Globus pallidus (tissue), 1 donor: ENCODE measurements around the gene POLR3K.

Source experiments
- DNase-seq: peaks from one replicate; pipeline ENCODE4 v3.0.0-alpha.2; 2015; ENCODE audit warnings: low spot score

Gene POLR3K

GRCh38 chr16:78444-79150, 25.2 kb upstream of the POLR3K start:
- no peak for DNase-seq

DNA sequence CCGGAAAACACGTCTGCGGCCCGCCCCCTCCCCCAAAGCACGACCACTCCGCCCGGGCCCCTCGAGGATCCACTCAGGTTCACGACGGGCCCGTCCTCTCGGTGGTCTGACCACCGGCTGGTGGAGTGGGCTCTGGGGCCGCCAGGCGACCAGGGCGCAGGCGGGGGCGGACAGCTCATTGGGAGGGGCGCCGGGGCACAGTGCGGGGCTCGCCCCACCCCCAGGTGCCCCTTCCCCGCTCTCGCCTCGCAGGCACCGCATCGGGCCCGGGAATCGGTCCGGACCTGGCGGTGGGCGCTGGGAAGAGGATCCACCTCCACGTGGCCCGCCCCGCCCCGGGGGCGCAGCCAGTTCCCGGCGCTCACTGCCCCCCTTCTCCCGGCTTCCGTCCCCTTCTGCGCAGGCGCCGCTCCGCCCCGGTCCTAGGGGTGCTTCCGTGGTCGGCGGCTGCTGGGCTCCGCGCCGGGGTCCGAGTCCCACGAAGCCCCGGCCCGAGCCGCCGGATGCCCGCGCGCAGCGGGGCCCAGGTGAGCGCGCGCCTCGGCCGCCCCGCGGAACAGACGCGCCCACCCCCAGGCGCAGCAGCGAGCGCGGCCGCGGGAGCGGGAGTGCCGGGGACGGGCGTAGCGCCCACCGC, 24.5 kb upstream of the POLR3K start, which contains the start of gene MPG:
Gene MPG, plus strand, starts transcription at position 419 of the 637 bp plus-strand sequence. Its CDS starts 85 bp downstream, at position 504.
- DNase-seq = peak; percentile 80

- no peak for DNase-seq
Observed at GRCh38 chr16:77273-77806, 23.9 kb upstream of the POLR3K start.

DNA sequence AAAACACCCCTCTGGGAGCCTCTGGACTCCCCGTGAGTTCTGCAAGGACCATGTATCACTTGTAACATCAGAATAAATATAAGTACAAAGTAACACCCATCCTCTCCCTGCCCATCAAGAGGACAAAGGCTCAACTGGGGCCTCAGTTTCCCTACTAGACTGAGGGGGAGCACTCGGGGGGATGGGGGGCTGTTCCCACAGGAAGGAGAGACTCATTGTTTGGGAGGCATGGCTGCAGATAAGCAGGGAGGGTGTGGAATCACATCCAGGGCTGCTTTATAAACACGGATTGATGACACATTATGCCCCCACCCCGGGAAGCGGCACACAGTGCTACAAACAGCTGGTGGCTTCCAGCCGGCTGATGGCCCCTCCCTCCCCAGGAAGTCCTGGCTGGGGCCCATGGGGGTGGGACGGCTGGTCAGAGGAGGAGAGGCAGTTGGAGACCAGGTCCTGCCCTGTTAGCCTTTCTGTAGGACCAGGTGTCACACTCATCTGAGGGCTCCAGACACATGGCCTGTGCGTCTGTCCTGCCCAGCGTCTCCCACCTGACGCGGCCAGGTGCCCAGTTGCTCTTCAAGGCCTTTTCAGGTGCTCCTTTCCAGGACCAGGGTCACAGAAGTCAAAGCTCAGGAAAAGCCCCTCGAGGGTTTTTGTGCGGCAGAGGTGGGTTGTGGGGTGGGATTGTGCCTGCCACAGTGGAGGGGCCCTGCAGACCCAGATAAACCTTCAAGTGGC, 23.3 kb upstream of the POLR3K start:
- no peak for DNase-seq

DNA sequence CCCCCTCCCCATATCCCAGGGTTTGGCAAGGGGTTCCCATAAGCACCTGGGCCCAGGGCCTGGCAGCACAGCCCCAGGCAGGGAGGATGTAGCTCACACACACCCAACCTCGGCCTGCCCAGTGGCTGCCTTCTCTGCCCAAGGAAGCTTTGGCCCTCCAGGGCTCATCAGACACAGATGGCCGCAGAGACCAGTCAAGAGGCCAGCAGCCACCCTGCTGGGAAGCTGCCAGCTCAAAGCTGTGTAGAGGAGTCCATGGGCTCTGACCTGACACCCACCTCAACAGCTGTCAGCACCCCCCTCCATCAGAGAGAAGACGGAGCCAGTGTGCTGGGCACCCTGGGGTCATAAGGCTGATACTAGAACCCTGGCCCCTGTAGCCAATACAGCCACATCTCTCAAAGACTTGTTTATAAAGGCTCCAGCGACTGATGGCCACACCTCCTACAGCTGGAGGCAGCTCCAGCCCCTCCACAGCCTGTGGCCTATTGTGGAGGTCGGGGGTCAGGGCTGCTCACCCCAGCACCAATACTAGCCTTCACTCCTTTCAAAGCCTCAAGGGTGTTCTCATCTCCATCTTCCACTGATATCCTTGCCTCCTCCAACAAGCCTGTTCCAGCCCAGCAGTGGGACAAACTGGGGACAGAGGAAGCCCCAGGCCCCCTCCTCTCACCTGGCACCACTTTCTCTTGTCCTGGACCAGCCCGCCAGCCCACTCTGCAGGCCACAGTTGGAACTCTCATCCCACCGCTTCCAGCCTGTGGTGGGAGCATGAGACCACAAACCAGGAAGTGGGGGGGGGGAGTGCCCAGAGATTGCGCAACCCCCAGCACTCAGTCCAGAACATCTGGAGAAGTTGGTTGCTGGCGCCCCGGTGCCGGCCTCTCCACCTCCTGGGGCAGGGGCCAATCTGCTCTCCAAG, 22.4 kb upstream of the POLR3K start:
- DNase-seq = no peak

GRCh38 chr16:74747-75334, 21.4 kb upstream of the POLR3K start:
- no peak for DNase-seq

DNA sequence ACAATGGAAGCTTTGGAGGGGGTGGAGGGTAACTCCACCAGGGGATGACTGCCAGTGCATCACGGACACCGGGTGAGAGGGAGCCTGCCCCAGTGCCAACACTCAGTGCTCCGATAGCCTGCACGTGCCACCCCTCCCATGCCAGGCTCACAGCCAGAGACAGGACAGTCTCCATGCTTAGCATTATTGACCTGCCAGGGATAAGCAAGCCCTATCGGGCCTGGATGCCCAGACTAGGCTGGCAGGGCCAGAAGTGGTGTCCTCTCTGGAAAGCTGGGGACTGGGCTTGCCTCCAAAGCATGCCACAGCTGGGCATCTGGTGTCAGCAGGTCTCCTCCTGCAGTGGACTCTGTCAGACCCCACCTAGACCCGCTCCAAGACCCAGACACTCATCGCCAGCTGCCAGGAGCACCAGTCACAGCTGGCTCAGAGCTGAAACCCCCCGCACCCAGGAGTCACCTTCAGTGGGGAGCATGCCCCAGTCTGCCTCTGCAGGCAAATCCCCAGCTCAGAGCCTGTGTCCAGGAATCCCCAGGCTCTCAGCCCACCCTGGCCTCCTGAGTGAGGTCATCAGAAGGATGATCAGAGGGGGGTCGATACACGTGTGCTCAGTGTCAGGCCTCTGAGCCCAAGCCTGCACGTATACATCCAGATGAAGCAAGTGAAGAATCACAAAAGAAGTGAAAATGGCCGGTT, 20.8 kb upstream of the POLR3K start:
- DNase-seq = no peak

DNA sequence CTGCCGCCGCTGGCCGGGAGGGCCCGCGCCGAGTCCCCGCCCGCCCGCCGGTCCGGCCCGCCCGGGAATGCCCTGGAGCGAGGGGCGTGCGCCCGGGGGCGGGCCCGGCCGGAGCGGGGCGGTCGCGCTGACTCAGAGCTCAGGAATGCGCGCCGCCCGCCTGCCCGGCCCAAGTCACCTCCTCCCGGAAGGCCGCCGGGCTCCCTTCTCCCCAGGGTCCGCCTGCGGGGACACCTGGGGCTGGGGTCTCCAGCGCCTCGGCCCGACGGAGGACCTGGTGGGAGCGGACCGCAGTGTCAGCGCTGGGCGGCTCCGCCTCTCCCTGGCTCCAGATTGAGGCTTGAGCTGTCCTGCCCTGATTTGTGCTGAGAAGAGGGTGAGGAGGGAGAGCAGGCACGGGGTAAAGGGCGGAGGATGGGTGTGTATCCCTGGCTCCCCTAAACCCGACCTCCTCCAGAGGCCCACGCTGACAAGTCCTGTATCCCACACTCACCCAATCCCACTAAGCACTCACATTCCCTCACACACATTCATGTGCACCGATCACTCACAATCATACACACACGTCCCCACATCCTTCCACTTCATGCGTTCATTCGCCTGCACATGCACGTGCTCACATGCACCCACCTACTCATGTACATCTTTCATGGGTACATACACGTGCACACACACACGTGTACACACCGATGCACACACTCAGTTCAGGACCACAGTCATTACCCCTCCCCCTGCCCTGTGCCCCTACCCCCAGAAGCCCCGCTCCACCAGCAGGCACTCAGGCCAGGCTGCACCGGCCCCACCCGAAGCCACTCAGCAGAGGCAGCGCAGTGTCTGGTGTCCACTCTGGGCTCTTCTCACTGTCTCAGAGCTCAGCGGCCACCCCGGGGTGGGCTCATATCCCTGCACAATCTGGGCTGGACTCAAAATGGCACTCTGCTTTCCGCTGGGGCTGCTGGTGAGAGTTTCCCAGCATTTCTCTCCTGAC, 19.4 kb upstream of the POLR3K start, which contains the start of gene RHBDF1:
Gene RHBDF1, minus strand, starts transcription at position 71 of the 988 bp plus-strand sequence. CDS start 7,616 bp downstream, outside the sequence.
- DNase-seq = no peak

DNA sequence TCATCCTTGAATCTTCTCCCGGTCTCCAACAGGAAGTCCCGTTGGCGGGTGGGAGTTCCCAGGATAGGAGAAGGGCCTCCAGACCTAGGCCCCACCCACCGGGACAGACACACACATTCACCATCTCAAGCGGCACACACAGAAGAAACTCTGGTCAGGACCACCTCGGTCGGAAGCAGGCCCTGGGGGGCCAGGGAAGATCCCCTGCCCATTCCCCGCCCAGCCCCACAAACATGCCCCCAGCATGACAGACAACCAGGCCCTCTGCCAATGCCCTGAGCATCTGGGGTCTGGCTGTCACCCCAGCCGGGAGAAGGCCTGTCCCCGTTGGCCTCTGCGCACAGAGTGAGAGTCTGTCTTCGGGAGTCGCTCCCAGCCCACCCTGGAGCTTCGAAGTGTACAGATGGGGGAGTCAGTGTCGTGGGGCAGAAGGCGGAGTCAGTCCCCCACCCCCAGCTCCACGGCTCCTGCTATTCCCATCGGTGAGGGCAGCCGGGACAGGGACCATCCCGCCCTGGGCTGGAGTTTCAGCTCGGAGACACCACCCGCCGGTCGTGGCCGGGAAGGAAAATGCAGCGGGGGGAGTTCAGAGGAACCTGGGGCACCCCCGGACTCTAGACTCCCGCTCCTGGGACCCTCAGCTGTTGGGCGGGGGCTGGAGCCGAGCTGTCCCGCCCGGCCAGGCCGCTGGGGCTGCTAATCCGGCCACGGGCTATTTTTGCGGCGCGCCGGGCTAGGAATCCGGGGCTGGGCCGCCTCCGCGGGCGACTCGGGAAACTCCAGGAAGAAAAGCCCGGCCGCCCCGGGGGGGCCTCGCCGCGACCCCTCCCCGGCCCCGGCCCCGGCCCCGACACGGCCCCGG, 18.4 kb upstream of the POLR3K start:
- no peak for DNase-seq

- no peak for DNase-seq
Observed at GRCh38 chr16:71210-71539, 17.8 kb upstream of the POLR3K start.

- no peak for DNase-seq
Observed at GRCh38 chr16:69181-69580, 15.8 kb upstream of the POLR3K start.

- no peak for DNase-seq
Observed at GRCh38 chr16:67884-68789, 14.7 kb upstream of the POLR3K start.

GRCh38 chr16:67183-67791, 13.9 kb upstream of the POLR3K start:
- DNase-seq = no peak

- DNase-seq = no peak
Observed at GRCh38 chr16:66309-67182, 13.1 kb upstream of the POLR3K start.

GRCh38 chr16:65745-66144, 12.3 kb upstream of the POLR3K start:
- DNase-seq = peak; percentile 76

DNA sequence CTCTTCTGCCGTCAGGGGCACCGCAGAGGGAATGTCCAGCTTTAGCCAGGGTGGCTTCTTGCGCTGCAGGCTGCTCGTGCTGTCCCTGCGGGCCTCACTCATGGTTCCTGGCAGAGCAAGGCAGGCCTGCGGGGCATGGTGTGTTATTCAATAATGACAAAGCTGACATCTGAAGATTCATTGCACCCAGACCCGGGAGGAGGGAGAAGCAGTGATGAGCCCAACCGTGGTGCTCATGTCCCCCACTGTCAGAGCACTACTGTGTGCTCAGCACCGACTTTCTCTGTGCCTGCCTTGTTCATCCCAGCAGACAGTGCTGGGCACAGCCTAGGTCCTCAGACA, 11.5 kb upstream of the POLR3K start:
- no peak for DNase-seq
